ENCODE data around the gene PLS3. TPM values are rescaled to one million over a fixed set of nuclear protein-coding genes. Genes with fewer than 3 reads are reported as not detected.

Gene PLS3
- total and polyA plus RNA-seq, 9 of the 15 experiments (the other 6 are each of a cell fraction or from before 2014, with no cell fraction given), result 0.03 to 0.42 (median 0.03) TPM; not detected in 4

- TF ChIP-seq NFXL1 (CRISPR knock-in tag; IDR thresholded peaks at IDR 0.05) (no peak), ZNF224 (CRISPR knock-in tag; IDR thresholded peaks at IDR 0.05) (no peak), ID3 (CRISPR knock-in tag; IDR thresholded peaks at IDR 0.05) (no peak), ID3 (tag; IDR thresholded peaks at IDR 0.05) (no peak), ZNF232 (CRISPR knock-in tag; IDR thresholded peaks at IDR 0.05) (no peak), SLC30A9 (CRISPR knock-in tag; IDR thresholded peaks at IDR 0.05) (no peak), ZNF445 (CRISPR knock-in tag; IDR thresholded peaks at IDR 0.05; ENCODE audit: low read depth) (no peak), ZNF282 (CRISPR knock-in tag; IDR thresholded peaks at IDR 0.05) (no peak), EP300 (IDR thresholded peaks at IDR 0.05; ENCODE audit: low read length) (no peak)
Measured at GRCh38 chrX:115563633-115564162, 2.7 kb downstream of the PLS3 start (continued).

DNA sequence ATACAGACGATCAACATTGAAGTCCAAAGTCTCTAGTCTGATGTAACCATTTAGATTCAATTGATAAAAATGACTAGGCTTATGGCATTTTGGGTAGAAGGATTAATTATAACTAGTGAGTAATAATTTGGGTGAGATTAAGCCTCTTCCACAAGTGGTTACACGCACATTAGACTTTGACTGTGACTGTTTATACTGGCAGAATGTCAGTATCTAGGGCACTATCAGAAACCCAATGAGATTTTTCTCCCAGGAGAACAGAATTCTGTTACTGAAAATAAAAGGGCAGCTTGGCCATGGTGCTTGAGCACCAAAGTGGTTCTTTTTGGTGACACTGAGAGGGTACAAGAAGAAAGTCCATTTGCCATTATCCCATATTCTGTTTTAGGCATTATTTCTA lies 3.3 kb downstream of the PLS3 start:
- no peaks in the 10 kb centered on the region for H3K9me3 ChIP-seq (replicated peaks; ENCODE audit: control insufficient read depth, insufficient read depth, low read depth, low read length)
- no peak overlapping the region for H2AFZ ChIP-seq (ENCODE audit: low read depth, low read length)
- 0% methylated on average over 2 of the region's 2 CpGs for WGBS (ENCODE audit: insufficient coverage, low coverage, missing lambda C conversion rate)
- H4K20me1 ChIP-seq (replicated peaks; ENCODE audit: control insufficient read depth, insufficient read depth, low read length), result no peaks in the 10 kb centered on the region
- no peak for DNase-seq (ENCODE audit: extremely low read depth in 1 of 4, low spot score in 3 of 4)
- ATAC-seq, result no peak
- no peak overlapping the region for H3K4me3 ChIP-seq
- POLR2A ChIA-PET, result no interaction called here
- peaks cover 0 to 22% of the 10 kb centered on the region in 2 experiments; a peak in 2 of 5 replicates for H3K27me3 ChIP-seq (ENCODE audit: control insufficient read depth in 2 of 2, insufficient read depth in 2 of 2, low read length in 2 of 2)
- no peaks in the 10 kb centered on the region for H3K4me1 ChIP-seq (replicated peaks in 1 of 2; ENCODE audit: control insufficient read depth in 2 of 2, insufficient read depth in 2 of 2, low read length in 2 of 2)
- no peak overlapping the region for H3K9ac ChIP-seq (ENCODE audit: insufficient read depth in 1 of 2, low read depth in 2 of 2, low read length in 2 of 2)
- intact Hi-C loops (cut with micrococcal nuclease), result no loop called here
- H3K4me2 ChIP-seq (ENCODE audit: insufficient read depth, low read length), result no peak overlapping the region
- FAIRE-seq, result no peak
- H3K79me2 ChIP-seq (ENCODE audit: control insufficient read depth, insufficient read depth, low read length), result no peaks in the 10 kb centered on the region
- H3K27ac ChIP-seq (ENCODE audit: extremely low read depth, low read depth, low read length), result no peak overlapping the region
- CTCF ChIA-PET (ENCODE audit: low intra/inter-chr PET ratio), result no interaction called here
- H3K36me3 ChIP-seq (ENCODE audit: control insufficient read depth, insufficient read depth, low read length), result no peaks in the 10 kb centered on the region
- in situ Hi-C loops (cut with MboI), result no loop called here
- H3K9me1 ChIP-seq (ENCODE audit: control insufficient read depth, insufficient read depth, low read length), result no peaks in the 10 kb centered on the region
- no TSS peak for BruUV-seq (replicated peaks)
- TF ChIP-seq MAFF (IDR thresholded peaks at IDR 0.05; ENCODE audit: low read length), result no peak
- no peak for TF ChIP-seq ZNF407 (IDR thresholded peaks at IDR 0.05; ENCODE audit: low read depth)
- TF ChIP-seq EZH2 (IDR thresholded peaks at IDR 0.05; ENCODE audit: borderline replicate concordance, low read depth, low read length), result no peak
- no peak for TF ChIP-seq RFX7 (CRISPR knock-in tag; IDR thresholded peaks at IDR 0.05)
- no peak for TF ChIP-seq ZNF134 (CRISPR knock-in tag; conservative IDR thresholded peaks at IDR 0.05)
- TF ChIP-seq NCOA4 (IDR thresholded peaks at IDR 0.05; ENCODE audit: partially characterized antibody), result no peak
- TF ChIP-seq CC2D1A (IDR thresholded peaks at IDR 0.05), result no peak
- no peak for TF ChIP-seq BCL6 (CRISPR knock-in tag; IDR thresholded peaks at IDR 0.05)
